ENCODE data around the gene LRRC31.

The LRRC31 gene

DNA sequence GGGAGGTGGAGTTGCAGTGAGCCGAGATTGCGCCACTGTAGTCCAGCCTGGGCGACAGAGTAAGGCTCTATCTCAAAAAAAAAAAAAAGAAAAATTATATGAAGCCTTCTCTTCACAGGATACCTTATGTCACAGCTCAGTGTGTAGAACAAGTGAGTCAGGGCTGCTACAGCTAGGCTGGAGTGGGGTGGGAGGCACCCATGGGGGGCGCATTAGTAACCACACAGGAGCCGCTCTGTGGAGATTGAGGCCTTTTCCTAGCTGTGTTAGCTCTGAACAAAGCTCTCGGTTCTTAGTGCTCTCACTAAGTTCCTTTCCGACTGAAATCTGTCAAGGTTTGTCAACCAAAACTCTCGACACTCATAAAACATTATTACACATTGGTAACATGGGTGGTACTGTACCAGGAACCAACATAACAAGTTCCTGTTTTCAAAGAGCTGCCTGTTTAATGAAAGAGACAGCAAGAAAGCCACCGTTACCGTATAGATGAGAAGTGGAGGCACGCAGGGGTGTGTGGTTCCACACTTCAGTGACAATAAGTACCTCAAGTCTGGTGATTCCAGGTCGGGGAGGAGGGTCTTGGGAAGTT, 4.5 kb downstream of the LRRC31 start:
- no peak for DNase-seq (ENCODE audit: low read depth, low spot score)
- no peak overlapping the region for H3K27ac ChIP-seq

DNA sequence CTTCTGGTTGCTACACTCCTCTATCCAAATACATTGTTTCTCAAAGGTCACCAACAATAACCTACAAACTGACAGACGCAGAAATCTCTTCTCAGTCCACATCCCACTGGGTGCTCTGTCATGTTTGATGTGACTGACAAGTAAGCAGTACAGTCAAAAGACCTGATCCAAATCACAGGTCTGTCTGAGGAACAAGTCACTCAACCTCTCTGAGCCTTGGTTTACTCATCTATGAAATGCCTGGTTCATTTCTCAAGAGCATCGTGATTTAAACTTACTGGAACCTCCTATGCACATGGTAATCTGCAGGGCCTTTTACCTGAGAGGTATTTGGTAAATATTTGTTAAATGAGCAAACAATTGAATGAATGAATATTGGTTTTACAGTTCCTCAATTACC, 5.5 kb downstream of the LRRC31 start:
- DNase-seq (ENCODE audit: low read depth, low spot score): no peak
- H3K27ac ChIP-seq: no peak overlapping the region

- peak; percentile 36 for DNase-seq (ENCODE audit: low read depth, low spot score)
- H3K27ac ChIP-seq: no peak overlapping the region
Observed at GRCh38 chr3:169863458-169863899, 6.3 kb downstream of the LRRC31 start.

DNA sequence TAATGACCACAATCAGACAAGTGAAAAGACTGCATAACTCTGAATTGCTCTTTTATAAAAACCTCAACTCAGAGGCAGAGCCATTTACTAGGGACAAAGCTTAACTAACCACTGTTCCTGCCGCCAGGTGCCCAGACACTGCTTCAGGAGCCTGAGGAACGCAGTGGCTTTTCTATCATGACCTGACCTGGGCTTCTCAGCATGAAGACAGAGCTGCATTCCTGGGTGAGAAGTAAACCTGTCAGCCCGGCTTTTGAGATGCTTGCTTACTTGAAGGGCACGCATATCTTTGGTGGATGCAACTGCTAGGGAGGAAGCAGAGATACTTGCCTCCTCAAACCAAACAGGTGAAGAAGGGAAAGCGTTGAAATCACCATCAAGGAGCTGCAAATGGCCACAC, 7.9 kb downstream of the LRRC31 start:
- H3K27ac ChIP-seq: no peak overlapping the region
- no peak for DNase-seq (ENCODE audit: low read depth, low spot score)

DNA sequence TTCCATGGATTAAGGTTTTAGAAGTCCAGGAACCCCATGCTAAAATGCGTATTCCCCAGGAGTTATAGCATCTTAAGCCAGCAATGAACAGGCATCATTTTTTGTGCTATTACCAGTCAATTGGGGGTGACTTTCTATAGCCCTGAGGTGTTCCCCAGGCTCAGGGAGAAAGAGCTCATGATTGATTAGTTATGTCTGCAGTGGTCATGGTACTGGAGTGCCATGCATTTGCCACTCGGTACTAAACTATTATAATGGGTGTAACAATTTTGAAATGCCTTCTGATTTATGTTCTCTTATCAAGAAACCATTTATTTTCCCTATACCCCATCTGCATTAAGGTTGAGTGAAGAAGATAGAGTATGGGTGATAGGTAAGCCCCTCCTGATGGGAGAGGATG, 11.9 kb downstream of the LRRC31 start:
- no peak for DNase-seq (ENCODE audit: low read depth, low spot score)
- H3K27ac ChIP-seq: no peak overlapping the region

DNA sequence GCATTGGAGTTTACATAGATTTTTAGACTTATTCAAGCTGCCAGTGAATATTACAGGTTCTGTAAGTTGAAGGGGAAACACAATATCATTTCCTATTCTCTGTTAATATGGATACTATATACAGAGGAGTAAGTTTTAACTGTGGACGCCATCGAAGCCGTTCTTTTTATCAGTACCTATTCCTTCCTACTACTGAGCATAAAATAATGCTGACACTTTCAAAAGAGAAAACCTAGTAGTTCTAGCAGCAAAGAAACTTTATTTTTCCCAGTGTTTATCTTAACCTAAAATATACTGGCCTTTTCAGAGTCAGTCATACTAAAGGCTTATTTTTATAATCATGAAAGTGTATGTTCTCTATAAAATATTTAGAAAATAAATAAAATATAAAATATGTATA, 14.2 kb downstream of the LRRC31 start:
- no peak for DNase-seq (ENCODE audit: low read depth, low spot score)
- H3K27ac ChIP-seq: no peak overlapping the region

GRCh38 chr3:169850618-169851017, 19.1 kb downstream of the LRRC31 start:
- no peak for DNase-seq (ENCODE audit: low read depth, low spot score)

DNA sequence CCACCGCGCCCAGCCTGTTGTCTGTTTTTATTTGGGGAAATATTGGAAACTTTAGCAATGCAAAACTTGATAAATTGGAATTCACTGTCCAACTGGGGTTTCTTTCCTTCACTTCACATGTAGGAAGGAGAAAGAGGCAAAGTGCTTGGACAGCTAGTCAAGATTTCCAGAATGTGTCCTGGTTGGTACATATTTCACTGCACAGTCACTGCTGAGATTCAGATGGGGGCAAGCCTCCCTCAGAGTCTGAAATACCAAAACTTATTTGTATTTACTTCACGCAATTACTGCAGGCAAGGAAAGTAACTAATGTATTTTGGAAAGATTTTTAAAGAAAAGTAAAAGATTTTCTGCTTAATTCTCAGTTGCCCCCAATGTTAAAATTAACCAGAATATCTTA, 21.0 kb downstream of the LRRC31 start:
- DNase-seq (ENCODE audit: low read depth, low spot score): no peak
- no peak overlapping the region for H3K27ac ChIP-seq

More at GRCh38 chr3:169850618-169851017, 19.1 kb downstream of the LRRC31 start:
- H3K27ac ChIP-seq: no peak overlapping the region

GRCh38 chr3:169847896-169848295, 21.8 kb downstream of the LRRC31 start:
- H3K27ac ChIP-seq: peak overlapping the region; percentile 55
- no peak for DNase-seq (ENCODE audit: low read depth, low spot score)

DNA sequence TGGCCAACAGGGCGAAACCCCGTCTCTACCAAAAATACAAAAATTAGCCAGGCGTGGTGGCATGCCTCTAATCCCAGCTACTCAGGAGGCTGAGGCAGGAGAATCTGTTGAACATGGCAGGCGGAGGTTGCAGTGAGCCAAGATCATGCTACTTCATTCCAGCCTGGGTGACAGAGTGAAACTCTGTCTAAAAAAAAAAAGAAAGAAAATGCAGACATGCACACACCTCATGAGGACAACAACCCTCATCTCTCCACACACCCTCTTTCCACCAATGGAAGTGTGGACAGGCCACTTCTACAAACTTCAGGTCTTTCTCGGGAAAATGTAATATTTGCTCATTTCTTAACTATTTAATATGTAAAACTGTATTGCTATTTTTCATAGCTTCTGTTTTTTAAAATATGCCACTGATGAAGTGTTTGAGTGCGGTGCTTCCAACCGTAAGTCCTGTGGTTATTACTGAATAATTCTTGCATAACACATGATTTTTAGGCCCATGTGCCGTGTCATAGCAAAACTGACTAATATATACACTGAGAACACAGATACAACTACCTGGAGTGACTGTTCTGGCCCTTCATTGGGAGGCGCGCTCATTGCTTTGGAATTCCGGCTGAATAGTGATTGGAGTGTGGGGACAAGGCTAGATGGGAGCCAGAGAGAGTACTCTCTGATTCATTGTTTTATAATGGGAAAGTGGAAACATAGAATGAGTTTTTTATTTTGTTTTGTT, 23.1 kb downstream of the LRRC31 start:
- peak; percentile 82 for DNase-seq (ENCODE audit: low read depth, low spot score)
- H3K27ac ChIP-seq: peak overlapping the region; percentile 55

DNA sequence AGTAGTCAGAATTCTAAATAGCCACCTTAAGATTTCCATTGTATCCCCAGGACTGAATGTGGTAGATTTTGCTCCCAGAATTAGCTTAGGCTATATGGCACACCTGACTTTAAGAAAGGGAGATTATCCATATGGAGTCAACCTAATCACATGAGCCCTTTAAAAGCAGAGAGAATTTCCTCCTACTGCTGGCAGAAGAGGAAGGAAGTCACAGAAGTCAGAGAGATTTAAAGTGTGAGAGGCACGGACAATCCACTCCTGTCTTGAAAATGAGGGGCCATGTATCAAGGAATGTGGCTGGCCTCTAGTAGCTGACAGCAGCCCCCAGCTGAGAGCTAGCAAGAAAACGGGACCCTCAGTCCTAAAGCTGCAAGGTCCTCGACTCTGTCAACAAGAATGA, 26.8 kb downstream of the LRRC31 start:
- no peak overlapping the region for H3K27ac ChIP-seq
- DNase-seq (ENCODE audit: low read depth, low spot score): no peak

GRCh38 chr3:169841171-169841570, 28.6 kb downstream of the LRRC31 start:
- H3K27ac ChIP-seq: no peak overlapping the region
- DNase-seq (ENCODE audit: low read depth, low spot score): no peak

GRCh38 chr3:169838511-169839030, 31.2 kb downstream of the LRRC31 start:
- H3K27ac ChIP-seq: no peak overlapping the region
- DNase-seq (ENCODE audit: low read depth, low spot score): no peak

DNA sequence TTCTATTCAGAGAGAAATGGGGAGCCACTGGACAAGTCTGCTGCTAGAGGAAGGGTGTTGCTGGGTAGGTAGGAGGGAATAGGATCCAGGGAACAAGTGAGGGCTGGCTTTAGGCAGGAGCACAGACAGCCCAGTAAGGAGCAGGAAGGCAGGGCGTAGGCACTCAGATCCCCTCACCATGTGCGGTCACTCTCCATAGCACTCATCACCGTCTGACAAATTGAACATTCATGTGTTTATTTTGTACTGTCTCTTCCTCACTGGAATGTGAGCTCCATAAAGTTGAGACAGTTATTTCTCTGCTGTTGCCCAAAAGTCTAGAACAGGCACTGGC, 32.8 kb downstream of the LRRC31 start:
- no peak for DNase-seq (ENCODE audit: low read depth, low spot score)
- no peak overlapping the region for H3K27ac ChIP-seq

DNA sequence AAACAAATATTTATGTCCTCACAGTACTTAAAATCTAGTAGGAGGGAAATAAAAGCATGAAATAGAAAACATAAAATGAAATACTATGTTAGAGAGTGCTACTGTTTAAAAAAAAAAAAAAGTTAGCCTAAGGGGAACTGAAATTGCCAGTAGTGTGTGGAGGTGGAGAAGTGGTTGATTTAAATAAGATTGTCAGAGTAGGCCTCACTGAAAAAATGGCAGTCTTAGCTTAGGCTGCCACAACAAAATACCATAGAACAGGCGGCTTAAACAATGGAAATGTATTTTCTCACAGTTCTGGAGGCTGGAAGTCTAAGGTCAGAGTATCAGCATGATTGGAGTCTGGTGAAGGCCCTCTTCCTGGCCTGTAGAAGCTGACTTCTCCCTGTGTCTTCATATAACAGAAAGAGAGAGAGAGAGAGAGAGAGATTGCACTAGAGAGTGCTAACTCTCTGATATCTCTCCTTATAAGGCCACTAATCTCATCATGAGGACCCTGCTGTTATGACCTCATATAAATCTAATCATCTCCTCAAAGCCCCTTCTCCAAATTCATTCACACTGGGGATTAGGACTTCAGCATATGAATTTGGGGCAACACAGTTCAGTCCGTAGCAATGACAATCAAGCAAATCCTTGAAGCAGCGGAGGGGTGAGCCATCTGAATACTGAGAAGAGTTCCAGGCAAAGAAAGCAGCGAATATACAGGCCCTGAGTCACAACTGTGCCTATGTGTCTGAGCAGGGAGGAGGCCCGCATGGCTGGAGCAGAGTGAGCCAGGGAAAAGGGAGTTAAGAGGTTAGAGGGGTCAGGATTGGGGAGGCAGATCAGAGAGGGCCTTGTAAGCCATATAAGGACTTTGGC, 33.4 kb downstream of the LRRC31 start:
- no peak for DNase-seq (ENCODE audit: low read depth, low spot score)
- H3K27ac ChIP-seq: no peak overlapping the region

DNA sequence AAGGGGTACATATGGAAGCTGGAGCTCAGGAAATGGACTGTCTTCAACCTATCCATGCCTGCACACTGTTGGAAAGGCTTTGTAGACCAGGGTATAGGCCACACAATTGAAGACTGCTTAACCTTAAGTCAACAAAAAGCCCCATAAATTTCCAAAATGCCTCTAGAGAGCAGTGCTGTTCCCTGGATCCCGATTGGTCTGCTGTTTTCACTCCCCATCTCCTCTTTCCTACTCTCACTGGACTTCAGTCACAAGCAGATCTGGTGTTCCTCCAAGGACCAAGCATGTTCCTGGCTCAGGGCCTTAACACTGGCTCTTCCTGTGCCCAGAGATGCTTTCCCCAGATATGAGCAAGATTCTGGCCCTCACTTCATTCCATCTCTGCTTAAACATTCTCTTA, 34.2 kb downstream of the LRRC31 start:
- H3K27ac ChIP-seq: no peak overlapping the region
- no peak for DNase-seq (ENCODE audit: low read depth, low spot score)

DNA sequence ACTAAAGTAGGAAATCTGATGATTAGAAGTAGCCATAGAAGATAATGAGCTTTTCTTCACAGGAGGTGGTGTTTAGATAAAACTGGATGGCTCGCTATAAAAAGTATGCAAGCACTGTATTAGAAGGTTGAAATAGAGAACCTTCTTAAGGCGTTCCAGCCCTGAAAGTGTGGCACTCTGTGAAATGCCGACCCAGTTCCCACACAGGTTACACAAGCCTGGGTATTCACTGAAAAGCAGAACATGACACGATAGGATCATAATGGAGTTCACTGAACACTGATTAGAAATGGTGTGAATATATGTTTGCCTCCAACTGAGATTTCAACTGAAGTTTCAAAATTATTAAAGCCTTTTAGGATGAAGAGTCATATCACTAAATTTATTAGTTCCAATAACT, 42.0 kb downstream of the LRRC31 start:
- no peak overlapping the region for H3K27ac ChIP-seq
- DNase-seq (ENCODE audit: low read depth, low spot score): no peak

DNA sequence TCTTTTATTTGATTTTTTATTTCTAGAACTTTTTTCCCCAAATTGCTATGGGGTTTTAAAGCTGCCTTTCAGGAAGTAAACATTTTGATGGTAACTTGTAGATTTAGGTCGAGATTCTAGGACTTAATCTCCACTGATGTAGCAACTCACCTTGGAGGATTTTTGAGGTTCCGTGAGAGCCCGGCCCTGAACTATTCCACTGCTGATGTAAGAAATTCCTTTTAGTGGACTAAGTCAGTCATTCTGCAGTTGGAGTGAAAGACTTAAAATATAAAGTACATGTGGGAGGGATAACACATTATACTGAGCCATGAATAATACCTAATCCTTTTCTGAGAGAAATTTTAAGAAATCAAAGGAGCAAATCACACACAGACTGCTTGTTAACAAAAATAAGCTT, 44.4 kb downstream of the LRRC31 start:
- DNase-seq (ENCODE audit: low read depth, low spot score): no peak
- H3K27ac ChIP-seq: no peak overlapping the region

DNA sequence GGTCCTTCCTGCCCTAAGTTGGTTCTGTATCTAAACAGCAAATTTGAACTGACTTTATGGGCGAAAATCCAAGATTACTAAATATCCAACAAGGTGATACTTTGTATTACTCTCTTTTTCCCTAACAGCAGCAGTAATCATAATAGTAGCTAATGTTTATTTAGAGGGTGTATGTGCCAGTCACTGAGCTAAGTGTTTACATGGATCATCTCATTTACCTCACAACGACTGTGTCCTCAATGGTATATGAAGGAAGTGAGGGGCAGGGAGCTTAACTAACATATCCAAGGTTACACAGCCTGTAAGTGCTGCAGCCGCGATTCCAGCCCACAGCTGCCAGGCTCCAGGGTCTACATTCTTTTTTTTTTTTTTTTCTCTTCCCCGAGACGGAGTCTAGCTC, 46.8 kb downstream of the LRRC31 start:
- DNase-seq (ENCODE audit: low read depth, low spot score): no peak
- H3K27ac ChIP-seq: no peak overlapping the region

GRCh38 chr3:169822540-169822939, 47.2 kb downstream of the LRRC31 start:
- no peak for DNase-seq (ENCODE audit: low read depth, low spot score)
- H3K27ac ChIP-seq: no peak overlapping the region

- no peak for DNase-seq (ENCODE audit: low read depth, low spot score)
- no peak overlapping the region for H3K27ac ChIP-seq
Observed at GRCh38 chr3:169822091-169822490, 47.6 kb downstream of the LRRC31 start.
